ENCODE measurements around the gene OCA2.

Gene OCA2

GRCh38 chr15:27899583-27900285, 199.4 kb downstream of the OCA2 start:
- H3K4me3 ChIP-seq (ENCODE audit: low read depth, low read length) = no peak overlapping the region
- no peak for DNase-seq (ENCODE audit: low read depth)
- TF ChIP-seq CTCF (IDR thresholded peaks at IDR 0.05; ENCODE audit: low read depth, low read length) (no peak), MYC (IDR thresholded peaks at IDR 0.05; ENCODE audit: low read depth, low read length) (no peak), POLR2A (IDR thresholded peaks at IDR 0.05; ENCODE audit: extremely low read depth, insufficient read length) (no peak), MAX (IDR thresholded peaks at IDR 0.05; ENCODE audit: low read depth, low read length) (no peak)

GRCh38 chr15:27897481-27897880, 201.6 kb downstream of the OCA2 start:
- TF ChIP-seq CTCF (IDR thresholded peaks at IDR 0.05; ENCODE audit: low read depth, low read length) (peak; percentile 14), MYC (IDR thresholded peaks at IDR 0.05; ENCODE audit: low read depth, low read length) (no peak)
- no peak for DNase-seq (ENCODE audit: low read depth)
- H3K4me3 ChIP-seq (ENCODE audit: low read depth, low read length) = no peak overlapping the region

- no peak for DNase-seq (ENCODE audit: low read depth)
- no peak overlapping the region for H3K4me3 ChIP-seq (ENCODE audit: low read depth, low read length)
Observed at GRCh38 chr15:27894645-27895044, 204.5 kb downstream of the OCA2 start.

GRCh38 chr15:27889258-27889657, 209.9 kb downstream of the OCA2 start:
- DNase-seq (ENCODE audit: low read depth) = no peak
- H3K4me3 ChIP-seq (ENCODE audit: low read depth, low read length) = no peak overlapping the region
- no peak for TF ChIP-seq MYC (IDR thresholded peaks at IDR 0.05; ENCODE audit: low read depth, low read length)
- TF ChIP-seq MAX (IDR thresholded peaks at IDR 0.05; ENCODE audit: low read depth, low read length) = no peak
- no peak for TF ChIP-seq CTCF (IDR thresholded peaks at IDR 0.05; ENCODE audit: low read depth, low read length)
- TF ChIP-seq POLR2A (IDR thresholded peaks at IDR 0.05; ENCODE audit: extremely low read depth, insufficient read length) = no peak

More at GRCh38 chr15:27894645-27895044, 204.5 kb downstream of the OCA2 start:
- TF ChIP-seq POLR2A (IDR thresholded peaks at IDR 0.05; ENCODE audit: extremely low read depth, insufficient read length) = no peak
- TF ChIP-seq CTCF (IDR thresholded peaks at IDR 0.05; ENCODE audit: low read depth, low read length) = no peak
- no peak for TF ChIP-seq MAX (IDR thresholded peaks at IDR 0.05; ENCODE audit: low read depth, low read length)
- no peak for TF ChIP-seq MYC (IDR thresholded peaks at IDR 0.05; ENCODE audit: low read depth, low read length)

GRCh38 chr15:27885201-27885600, 213.9 kb downstream of the OCA2 start:
- no peak overlapping the region for H3K4me3 ChIP-seq (ENCODE audit: low read depth, low read length)
- no peak for DNase-seq (ENCODE audit: low read depth)
- TF ChIP-seq CTCF (IDR thresholded peaks at IDR 0.05; ENCODE audit: low read depth, low read length) (no peak), MYC (IDR thresholded peaks at IDR 0.05; ENCODE audit: low read depth, low read length) (no peak), POLR2A (IDR thresholded peaks at IDR 0.05; ENCODE audit: extremely low read depth, insufficient read length) (no peak), MAX (IDR thresholded peaks at IDR 0.05; ENCODE audit: low read depth, low read length) (no peak)

- no peak for DNase-seq (ENCODE audit: low read depth)
- TF ChIP-seq POLR2A (IDR thresholded peaks at IDR 0.05; ENCODE audit: extremely low read depth, insufficient read length) (no peak), CTCF (IDR thresholded peaks at IDR 0.05; ENCODE audit: low read depth, low read length) (no peak), MAX (IDR thresholded peaks at IDR 0.05; ENCODE audit: low read depth, low read length) (no peak), MYC (IDR thresholded peaks at IDR 0.05; ENCODE audit: low read depth, low read length) (no peak)
- no peak overlapping the region for H3K4me3 ChIP-seq (ENCODE audit: low read depth, low read length)
Observed at GRCh38 chr15:27884726-27885125, 214.4 kb downstream of the OCA2 start.

Data from NB4 (cell line).